RWPE2 (cell line): ENCODE measurements around the gene ALDH3B2.
A peak's percentile ranks its signal among the peaks of the same experiment; 100 is the strongest.

ENCODE experiments used
- ATAC-seq: fragments of 200-7000 bp; cut with Tn5 transposase; 3 replicates; pipeline ENCODE4 v1.9.1; 2021; ENCODE audit warnings: low read depth
- DNase-seq: peaks from one replicate; pipeline ENCODE4 v3.0.0-alpha.2; 2020; ENCODE audit warnings: low spot score
- H3K27ac ChIP-seq: fragments of 450-650 bp; 2 replicates; pipeline ENCODE4 v1.5.1; 2017; ENCODE audit warnings: mild to moderate bottlenecking; ENCODE audit not compliant: poor library complexity, severe bottlenecking
- H3K27me3 ChIP-seq: fragments of 250-450 bp; sonication (Bioruptor Pico); 2 replicates; pipeline ENCODE4 v1.5.1; 2021; ENCODE audit warnings: mild to moderate bottlenecking, moderate library complexity; ENCODE audit not compliant: insufficient read depth, poor library complexity, severe bottlenecking
- H3K36me3 ChIP-seq: fragments of 250-450 bp; sonication (Bioruptor Pico); 2 replicates; pipeline ENCODE4 v1.5.1; 2020; ENCODE audit warnings: low read depth, mild to moderate bottlenecking, moderate library complexity
- H3K4me1 ChIP-seq: fragments of 250-450 bp; sonication (Bioruptor Pico); 2 replicates; pipeline ENCODE4 v1.5.1; 2021; ENCODE audit warnings: mild to moderate bottlenecking, moderate library complexity; ENCODE audit not compliant: insufficient read depth, poor library complexity, severe bottlenecking
- H3K4me3 ChIP-seq: fragments of 250-450 bp; sonication (Bioruptor Pico); 2 replicates; pipeline ENCODE4 v1.5.1; 2021; ENCODE audit warnings: mild to moderate bottlenecking, moderate library complexity; ENCODE audit not compliant: severe bottlenecking
- H3K9me3 ChIP-seq: fragments of 250-450 bp; sonication (Bioruptor Pico); 2 replicates; pipeline ENCODE4 v1.5.1; 2021; ENCODE audit warnings: mild to moderate bottlenecking, moderate library complexity; ENCODE audit not compliant: severe bottlenecking
- CTCF ChIP-seq: fragments of 450-650 bp; IDR thresholded peaks from one replicate; pipeline ENCODE4 v1.5.1; 2017; ENCODE audit warnings: mild to moderate bottlenecking, moderate library complexity; ENCODE audit not compliant: poor library complexity, severe bottlenecking

ALDH3B2 gene

GRCh38 chr11:67635231-67635521, 39.2 kb downstream of the ALDH3B2 start:
- Histone ChIP-seq H3K36me3 (no peaks in the 10 kb centered on the region), H3K4me1 (no peaks in the 10 kb centered on the region), H3K4me3 (no peak overlapping the region), H3K9me3 (no peaks in the 10 kb centered on the region), H3K27me3 (no peaks in the 10 kb centered on the region), H3K27ac (no peak overlapping the region)
- no peak for ATAC-seq
- no peak for DNase-seq
- TF ChIP-seq CTCF = no peak

GRCh38 chr11:67634366-67635230, 39.8 kb downstream of the ALDH3B2 start:
- H3K36me3 ChIP-seq = no peaks in the 10 kb centered on the region
- no peak for TF ChIP-seq CTCF
- no peak for ATAC-seq
- peak; percentile 30 for DNase-seq
- no peaks in the 10 kb centered on the region for H3K27me3 ChIP-seq
- H3K27ac ChIP-seq = no peak overlapping the region
- H3K4me3 ChIP-seq = no peak overlapping the region
- no peaks in the 10 kb centered on the region for H3K4me1 ChIP-seq
- no peaks in the 10 kb centered on the region for H3K9me3 ChIP-seq

GRCh38 chr11:67633758-67634365, 40.6 kb downstream of the ALDH3B2 start:
- H3K27ac ChIP-seq = no peak overlapping the region
- H3K36me3 ChIP-seq = no peaks in the 10 kb centered on the region
- H3K4me3 ChIP-seq = no peak overlapping the region
- H3K4me1 ChIP-seq = no peaks in the 10 kb centered on the region
- H3K27me3 ChIP-seq = no peaks in the 10 kb centered on the region
- DNase-seq = peak; percentile 39
- no peaks in the 10 kb centered on the region for H3K9me3 ChIP-seq
- no peak for ATAC-seq
- TF ChIP-seq CTCF = no peak

- Histone ChIP-seq H3K36me3 (no peaks in the 10 kb centered on the region), H3K4me3 (no peak overlapping the region), H3K9me3 (no peaks in the 10 kb centered on the region), H3K4me1 (no peaks in the 10 kb centered on the region), H3K27me3 (no peaks in the 10 kb centered on the region), H3K27ac (no peak overlapping the region)
- ATAC-seq = no peak
- DNase-seq = peak; percentile 61
- no peak for TF ChIP-seq CTCF
These were observed 41.3 kb downstream of the ALDH3B2 start for GRCh38 chr11:67632982-67633755.
